Activated gamma-delta T cell treated with Interleukin-2 at 50 U/mL for 16 hours (primary cell): Measurements from ENCODE around the gene DCDC1.
"Not testable (repeated sequence)": the region's sequence is repeated elsewhere in the genome, so short reads cannot be mapped to it uniquely, and the experiment has no call there.

ENCODE experiments used
- DNase-seq: peaks from one replicate; pipeline ENCODE4 v3.0.0-alpha.2; 2020

The DCDC1 gene

DNA sequence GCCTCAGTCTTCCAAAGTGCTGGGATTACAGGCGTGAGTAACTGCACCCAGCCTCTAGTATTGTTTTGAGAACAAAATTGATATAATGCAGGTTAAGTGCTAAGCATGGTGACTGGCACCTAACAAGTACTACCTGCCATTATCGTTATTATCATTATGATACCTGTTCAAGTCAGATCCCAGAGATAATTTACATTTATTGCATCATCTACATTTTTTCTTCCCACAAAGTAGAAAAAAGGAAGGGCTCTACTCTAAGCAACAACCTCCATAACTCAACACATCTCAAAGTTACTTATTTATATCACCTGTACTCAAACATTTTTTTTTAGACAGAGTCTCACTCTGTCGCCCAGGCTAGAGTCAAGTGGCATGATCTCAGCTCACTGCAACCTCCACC, 42.1 kb downstream of the DCDC1 start:
- DNase-seq: no peak

DNA sequence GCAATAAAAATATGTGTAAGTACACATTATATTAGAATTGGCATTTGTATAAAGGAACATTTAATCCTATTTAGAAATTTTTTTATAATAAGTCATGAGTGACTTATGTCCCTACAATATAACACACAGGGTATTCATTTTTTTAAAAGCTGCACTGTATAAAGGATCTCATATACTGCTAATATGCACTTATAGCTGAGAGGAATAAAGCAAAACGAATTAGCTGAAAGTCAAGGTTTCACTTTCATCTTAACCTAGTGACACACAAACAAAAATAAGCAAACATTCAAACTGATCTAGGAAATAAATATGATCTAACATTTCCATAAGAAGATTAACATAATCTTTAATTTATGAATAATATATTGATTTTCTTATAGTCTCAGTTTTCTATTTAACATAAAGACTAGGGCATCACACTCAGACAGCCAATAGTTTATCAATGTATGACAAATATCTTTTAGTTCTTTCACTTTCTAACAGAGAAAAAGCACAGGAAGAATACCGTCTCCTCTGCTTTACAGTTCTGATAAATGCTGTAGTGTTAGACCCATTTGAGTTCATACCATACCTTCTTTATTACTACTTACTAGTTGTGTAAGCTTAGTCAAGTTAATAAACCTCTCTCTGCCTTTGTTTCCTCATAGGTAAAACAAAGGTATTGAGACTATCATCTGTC, 42.9 kb downstream of the DCDC1 start:
- no peak for DNase-seq

DNA sequence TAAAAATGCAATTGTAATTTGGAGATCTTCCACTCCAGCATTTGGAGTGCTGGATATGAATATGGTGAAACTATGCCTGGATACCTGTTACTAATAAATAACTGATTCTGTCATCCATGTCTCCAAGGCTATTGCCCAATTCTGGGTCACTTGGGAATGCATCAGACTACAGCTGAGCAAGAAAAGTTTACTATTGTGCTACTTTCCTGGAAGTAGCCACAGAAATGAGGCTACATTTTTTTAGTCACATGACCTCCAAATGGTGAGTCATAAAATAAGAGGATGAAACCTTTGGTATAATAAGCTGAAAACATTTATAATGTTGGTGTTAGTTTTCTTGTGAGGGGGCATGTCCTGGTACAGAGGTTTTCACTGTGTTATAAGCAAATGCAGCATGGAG, 44.4 kb downstream of the DCDC1 start:
- DNase-seq: no peak

DNA sequence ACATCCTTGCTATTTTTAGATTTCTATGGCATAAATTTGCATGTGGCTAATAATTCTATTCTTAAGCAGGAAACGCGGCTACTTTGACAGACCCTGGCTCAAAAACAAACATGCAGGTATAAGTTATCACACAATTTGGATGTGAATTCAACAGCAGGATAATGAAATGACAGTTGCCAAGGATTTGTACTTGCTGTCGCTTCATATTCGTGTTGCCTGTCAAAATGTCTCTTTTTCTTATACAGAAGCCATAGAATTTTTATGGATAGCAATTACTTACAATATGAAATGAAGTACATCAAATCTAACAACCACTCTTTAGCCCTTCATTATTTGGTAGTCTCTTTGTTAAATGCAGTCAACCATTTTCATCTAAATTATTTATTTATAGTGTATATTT, 46.4 kb downstream of the DCDC1 start:
- no peak for DNase-seq

DNA sequence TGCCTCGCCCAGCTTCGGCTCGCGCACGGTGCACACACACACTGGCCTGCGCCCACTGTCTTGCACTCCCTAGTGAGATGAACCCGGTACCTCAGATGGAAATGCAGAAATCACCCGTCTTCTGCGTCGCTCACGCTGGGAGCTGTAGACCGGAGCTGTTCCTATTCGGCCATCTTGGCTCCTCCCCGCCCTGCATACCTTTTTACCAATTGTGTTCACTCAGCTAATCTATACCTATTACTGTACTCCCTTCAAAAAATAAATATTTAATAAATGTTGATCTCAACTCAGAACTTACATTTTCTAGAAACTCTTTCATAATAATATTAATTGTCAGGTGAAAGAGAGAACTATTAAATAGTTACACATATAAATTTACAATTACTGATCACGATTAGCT, 48.0 kb downstream of the DCDC1 start:
- DNase-seq: not testable (repeated sequence)

DNA sequence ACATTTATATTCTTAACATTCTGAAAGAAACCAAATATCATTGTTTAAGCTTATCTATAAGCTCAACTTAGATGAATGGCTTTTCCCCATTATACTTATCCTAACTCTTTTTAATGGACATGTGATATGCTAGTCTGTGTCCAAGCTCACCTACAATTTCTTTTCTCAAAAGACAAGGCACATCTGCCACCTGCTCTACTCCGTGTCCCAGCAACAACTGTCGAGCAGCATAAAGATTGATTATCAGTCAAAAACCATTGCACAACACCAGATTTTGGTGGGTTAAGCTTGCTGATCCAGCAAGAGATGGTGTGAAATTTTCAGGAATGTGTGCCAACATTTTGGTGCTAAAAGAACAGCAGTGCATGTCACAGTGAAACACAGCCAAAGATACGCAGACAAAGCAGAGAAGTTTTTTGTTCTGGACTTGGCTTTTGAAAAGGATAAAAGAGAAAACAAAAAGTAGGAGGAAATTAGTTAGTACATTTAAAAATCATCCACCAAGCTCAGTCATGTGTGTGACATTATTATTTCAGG, 65.8 kb downstream of the DCDC1 start:
- DNase-seq: no peak

DNA sequence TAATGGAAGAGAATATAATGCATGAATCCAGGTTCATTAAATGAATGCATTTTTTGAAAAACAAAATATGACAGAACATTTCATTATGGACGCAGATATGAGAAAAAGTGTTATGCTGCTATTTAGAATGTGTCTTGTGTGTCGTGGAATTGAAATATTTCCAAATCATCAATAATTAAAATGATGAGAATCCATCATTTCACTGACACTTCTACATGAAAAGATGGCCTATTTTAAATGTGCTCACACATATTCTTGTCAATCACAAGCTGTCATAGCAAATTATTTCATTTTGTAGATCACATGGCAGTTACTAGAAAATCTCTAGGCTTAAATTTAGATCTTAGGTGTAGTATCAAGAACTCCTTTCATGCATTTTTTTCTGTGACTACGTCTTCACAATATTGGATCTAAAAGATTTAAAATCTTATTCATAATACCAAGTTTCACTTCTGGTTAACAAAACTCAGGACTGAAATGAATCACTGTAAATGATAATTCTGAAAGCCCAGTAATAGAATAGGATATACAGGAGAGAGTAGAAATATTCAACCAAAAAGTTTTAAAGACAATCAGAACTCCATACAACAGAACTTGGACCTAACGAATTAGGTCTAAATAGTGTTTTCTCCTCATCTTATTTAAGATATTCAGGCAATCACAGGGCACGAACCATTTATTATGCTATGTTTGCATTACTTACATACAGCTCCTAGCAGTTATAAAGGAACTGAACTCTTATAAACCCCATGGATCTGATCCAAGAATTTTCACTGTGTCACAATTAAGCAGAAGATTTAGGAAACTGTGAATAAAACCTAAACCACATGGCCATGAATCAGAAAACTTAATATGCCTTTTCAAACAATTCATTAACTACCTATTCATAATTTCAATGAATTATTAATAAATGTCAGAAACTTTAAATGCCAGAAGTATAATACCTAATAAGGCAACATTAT, 67.7 kb downstream of the DCDC1 start:
- no peak for DNase-seq

DNA sequence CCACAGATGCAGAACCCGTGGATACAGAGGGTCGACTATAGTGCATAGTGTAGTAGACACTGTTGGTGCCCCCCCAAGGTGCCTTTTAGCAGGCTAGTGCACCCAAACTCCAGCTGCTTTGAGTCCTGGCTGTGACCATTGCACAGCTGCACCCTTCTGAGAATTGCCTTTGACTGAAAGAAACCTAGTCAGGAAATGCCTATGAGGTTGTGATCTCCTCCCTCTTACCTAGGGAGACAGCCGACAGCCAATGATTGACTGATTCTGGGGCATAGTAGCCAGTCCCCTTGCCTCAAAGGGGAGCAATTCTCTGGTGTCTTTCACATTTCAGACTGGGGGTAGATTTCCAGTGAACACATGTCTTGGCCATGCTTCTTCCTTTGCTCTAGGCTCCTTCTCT, 74.2 kb downstream of the DCDC1 start:
- DNase-seq: no peak

DNA sequence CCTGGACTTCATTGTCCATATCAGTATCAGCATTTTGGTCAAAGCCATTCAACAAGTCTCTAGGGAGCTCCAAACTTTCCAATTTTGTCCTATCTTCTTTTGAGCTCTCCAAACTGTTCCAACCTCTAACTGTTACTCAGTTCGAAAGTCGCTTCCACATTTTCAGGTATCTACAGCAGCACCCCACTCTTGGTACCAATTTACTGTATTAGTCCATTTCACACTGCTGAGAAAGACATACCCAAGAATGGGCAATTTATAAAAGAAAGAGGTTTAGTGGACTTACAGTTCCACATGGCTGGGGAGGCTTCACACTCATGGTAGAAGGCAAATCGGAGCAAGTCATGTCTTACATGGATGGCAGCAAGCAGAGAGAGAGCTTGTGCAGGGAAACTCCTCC, 96.0 kb downstream of the DCDC1 start:
- DNase-seq: not testable (repeated sequence)

DNA sequence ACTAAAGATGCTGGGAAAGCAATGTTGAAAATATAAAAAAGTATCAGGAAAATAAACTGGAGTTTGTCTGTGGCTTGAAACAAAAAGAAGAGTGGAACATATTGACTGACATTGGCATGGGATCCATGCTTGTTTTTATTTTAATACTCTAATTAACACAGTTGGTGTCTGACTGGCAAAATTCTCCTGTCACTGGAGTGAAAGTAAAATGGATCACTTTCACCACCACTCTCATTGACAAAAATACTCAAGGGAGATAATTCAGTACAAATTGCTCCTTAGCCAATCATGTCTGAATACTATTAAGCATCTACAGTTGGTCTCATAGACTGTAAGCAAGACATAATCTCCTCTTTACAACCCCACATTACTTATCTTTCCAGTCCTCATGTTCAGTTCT, 101.8 kb downstream of the DCDC1 start:
- no peak for DNase-seq

DNA sequence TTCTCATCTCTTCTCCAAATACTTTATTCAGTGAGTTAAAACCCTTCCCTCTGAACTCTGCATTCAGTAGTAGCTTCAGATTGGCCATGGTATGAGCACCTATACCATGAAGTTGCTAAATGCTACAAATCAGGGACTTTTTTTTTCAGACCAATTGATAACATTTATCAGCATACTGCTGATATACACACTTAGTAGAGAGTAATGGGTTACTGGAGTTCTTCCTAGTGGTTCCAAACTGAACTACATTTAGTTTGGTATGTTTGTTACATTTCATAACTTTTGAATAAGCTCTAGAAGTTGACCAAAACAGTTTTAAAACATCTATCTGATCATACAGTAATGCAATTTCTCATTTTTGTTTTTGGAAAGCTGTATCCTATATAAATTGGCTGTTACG, 104.7 kb downstream of the DCDC1 start:
- no peak for DNase-seq

DNA sequence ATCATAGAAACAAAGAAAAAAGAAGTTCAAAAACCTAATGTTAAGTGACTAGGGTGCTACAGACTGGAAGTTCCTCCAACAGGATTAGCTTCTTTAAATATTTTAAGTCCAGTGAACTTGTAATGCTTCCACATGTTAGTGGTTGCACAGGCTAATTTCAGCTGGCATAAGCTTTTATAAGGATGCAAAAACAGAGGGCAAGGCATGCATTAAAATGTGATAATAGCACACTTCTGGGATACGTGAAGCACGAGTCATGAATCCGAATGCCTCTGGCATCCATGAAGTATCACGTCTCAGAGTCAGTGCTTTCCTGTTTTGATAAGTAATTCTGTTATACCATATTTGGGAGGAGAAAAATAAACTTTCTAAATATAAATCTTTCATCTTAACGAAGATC, 106.8 kb downstream of the DCDC1 start:
- DNase-seq: no peak

DNA sequence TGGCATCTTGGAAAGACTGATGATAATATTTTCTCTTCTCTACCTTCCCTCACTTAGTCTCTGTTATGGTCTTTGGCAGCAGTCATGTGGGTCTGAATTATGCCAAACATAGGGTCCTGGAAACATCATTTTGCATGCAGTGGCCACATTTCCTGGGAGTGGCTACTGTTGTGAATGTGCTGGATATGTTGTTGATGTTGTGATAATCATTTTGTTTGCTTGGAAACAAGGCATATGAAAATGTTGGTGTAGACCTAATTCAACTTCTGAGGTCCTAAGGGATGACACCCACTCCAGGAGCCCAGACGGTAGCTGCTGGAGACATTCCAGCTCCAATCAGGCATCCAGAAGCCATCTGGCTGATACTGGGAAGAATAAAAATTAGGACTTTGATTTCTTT, 109.7 kb downstream of the DCDC1 start:
- no peak for DNase-seq

DNA sequence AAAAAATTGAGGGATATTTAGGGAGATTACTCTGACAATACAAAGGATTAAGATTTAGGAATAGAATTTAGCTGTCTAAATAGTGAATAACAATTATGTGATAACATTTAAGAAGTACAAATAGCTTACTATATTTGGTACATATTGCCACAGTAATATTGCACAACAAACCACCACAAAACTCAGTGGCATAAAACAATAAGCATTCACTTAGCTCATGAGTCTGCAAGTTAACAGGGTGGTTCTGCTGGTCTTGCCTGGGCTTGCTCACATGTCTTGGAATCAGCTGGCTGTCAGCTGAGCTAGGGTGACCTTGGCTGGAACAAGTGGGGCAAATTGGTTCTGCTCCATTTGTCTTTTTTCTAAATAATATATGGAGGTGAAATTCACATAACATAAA, 115.1 kb downstream of the DCDC1 start:
- no peak for DNase-seq

DNA sequence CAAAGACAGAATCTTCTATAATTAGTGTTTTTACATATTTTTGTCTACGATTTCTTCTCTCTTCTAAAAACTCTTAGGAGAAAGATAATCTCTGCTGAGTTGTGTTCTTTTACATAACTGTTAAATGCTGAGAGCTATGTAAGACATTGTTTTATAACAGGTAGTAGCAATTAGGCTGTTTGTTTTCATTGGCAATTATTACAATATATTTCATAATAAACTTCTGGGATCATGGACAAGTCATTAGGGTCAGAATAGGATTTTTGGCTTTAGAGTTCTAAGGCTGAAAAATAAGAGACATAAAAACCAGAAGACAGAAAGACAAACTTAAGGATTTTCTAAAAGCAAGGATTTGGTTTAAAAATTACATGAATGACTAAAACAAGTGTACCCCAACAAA, 120.8 kb downstream of the DCDC1 start:
- no peak for DNase-seq

DNA sequence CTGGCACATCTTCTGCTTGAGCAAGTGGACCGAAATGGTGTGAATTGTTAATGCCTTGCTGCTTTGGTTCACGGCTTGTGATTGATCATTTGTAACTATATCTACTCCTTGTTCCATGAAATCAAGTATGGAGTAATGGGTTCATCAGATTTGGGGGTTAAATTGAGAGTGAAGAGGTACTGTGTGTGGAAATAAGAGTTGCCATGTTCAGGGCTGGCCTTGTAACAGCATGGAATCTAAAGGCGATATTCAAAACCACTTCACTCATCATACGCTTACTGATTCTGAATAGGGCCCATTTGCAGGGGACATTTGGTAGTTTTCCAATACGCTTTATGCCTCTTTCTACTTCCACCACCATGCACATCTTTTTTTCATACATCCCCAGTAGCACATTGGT, 122.2 kb downstream of the DCDC1 start:
- DNase-seq: no peak

DNA sequence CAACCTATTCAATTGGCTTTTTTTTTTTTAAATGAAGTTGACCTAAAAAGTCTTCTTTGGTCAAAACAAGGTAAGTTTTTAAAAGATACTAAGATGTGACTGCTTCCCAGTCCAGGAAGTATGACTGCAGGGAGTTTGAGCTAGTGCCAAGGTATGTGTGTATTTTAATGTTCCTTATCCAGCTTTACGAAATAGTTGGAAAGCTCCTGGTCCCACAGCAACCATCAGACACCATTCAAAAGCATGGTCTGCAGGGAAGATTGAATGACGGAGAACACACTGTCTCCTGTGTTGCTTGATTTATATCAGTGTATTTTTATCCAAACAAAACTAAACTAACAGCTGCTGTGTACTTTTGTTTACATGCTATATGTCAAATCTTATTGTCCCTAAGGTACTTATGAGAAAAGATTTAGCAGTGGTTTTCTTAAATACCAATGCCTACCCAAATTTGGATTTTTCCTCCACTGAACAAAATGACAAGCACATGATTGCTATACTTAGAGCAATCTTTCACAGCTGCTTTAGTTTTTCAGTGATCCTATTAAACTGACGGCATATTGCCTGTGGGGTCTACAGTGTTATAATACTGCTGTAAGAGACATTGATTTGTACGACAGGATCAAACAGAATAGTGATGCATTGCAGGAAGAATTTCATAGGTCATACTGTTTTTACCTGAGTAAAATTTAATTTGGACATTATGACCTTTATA, 122.9 kb downstream of the DCDC1 start:
- DNase-seq: no peak

DNA sequence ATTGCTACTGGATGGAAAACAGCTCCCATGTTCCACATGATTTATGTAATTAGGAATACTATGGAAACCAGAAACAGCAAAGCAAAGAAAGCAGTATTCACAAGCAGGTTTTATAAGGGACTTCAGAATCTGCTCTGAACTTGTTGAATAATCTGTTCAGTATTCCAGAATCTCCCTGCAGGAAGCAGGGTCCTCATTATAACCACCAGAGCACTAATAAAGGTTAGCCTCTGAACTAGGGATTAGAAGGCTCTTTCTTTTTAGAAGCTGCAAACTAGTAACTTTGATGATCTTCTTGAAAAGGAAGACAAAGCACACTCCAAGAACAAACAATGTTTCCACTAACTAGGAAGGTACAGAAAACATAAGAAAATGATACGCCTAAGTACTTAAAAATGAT, 125.8 kb downstream of the DCDC1 start:
- DNase-seq: no peak

DNA sequence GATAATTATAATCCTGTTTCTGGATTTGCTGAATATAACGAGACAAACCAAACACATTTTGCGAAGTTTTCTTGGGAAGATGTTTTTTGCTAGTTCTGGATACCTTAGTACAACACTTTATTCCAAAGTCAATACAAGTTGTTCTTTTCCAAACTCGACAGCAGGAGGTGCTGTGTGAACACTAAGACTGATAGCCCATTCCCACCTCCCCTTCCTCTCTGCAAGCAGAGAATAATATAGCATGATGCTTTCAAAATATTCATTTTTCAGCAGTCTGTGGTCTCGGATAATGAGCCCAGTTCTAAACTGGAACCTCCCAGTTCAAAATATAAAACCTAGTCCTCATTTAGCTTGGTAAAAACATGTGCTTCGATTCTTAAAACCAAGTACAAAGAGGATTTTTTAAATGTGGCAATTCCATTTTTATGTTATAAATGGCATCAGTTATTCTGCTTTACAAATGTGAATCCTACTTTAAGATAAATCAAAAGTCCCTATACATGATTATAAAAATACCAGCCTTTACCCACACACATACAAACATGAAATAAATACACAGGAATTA, 129.1 kb downstream of the DCDC1 start:
- DNase-seq: no peak

DNA sequence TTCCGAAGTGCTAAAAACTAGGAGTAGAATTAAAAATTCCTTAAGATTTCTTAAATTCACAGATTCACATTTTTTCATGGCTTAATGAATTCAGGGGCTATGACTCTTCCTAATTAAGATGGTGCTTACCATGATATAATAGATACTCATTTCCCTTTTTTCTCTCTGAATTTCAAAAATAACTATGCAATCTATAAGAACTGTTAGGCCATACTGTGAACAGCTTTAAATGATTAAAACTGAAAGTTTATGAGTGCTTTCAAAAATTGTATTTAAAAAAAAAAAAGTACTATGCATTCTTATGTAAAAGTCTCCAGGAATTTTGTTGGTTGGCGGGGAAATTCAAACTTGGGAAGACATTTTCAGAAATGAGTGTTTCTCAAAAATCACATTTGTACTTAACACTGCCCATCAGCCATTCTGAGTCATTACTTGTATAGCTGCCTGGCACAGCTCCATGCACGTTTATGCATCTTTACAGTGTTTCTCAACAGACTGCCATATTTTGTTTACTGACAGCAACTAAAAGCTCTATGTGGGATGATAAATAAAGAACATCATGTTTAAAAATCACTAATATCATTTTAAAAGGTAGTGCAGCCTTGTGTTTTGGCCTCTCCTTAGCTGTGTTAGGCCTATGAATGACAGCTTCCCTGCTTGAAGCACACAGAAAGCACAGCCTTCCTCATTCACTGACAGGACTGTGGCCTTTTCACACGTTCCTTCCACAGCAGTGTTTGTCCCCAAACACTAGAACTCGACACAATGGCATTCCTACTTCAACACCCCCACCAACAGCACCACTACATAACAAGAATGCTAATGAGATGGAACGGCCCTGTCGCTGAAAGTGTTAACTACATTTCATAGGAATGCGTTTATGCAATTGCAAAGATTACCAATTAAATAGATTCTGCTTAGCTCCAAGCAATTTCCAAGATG, 131.4 kb downstream of the DCDC1 start:
- no peak for DNase-seq

DNA sequence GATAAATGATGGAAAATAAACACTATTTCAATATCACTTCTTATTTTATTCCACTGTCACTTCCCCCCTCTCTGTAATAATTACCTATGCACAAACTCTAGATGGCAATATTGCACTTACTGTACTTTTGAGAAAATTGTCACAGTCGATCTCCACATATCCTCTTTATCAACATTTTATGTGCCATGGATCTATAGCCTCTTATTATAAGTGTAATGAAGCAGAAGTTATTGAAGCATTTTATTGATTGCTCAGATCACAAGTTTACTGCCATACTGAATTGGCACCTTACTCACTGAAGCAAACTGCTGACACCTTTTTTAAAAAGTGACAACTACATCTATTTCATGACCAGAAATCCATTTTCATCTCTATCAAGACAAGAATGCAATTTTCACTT, 133.4 kb downstream of the DCDC1 start:
- DNase-seq: no peak

DNA sequence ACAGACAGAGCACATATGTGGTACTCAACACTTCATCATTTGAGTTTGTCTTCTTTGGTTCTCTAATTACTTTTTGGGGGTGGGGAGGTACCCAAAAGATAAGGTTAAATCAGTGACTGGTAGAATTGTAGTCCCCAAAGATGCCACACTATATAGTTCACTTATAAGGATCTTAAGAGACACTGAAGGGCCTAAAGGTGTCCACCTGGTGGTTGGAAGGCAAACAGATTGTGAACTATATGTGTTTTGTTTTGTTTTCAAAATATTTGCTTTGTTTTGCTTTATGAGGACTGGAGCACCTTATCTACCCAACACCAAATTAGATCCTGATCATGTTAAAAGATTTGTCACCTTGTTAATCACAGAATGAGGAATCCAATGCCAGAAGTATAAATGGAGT, 136.1 kb downstream of the DCDC1 start:
- DNase-seq: no peak
